Heart left ventricle (tissue), 13 donors: ENCODE measurements around the gene CDK5.
A peak's percentile ranks its signal among the peaks of the same experiment; 100 is the strongest.

Experiments
- CTCF ChIP-seq, 12 donors: fragments of 200-600 bp; sonication (generic) in 4 of 12; IDR thresholded peaks; one replicate each; pipeline versions ENCODE4 v1.5.0 to v1.8.0; 2018 to 2022; ENCODE audit warnings: antibody characterized with exemption in 12 of 12, mild to moderate bottlenecking in 5 of 12
- POLR2A ChIP-seq, 2 donors: fragments of 450-650 bp; IDR thresholded peaks; one replicate each; pipeline ENCODE4 v1.6.1; 2017; ENCODE audit warnings: antibody characterized with exemption in 2 of 2, mild to moderate bottlenecking in 2 of 2, moderate library complexity in 2 of 2
- donor health status: ischemic (EF 13 %, LVEDD 7.1; RV severe dilation, severe dysfunction).
- donor health status: DM: no; HTN: yes; CAD: no.
- donor health status: DM: no; HTN: no; CAD: no.
- donor health status: ischemic (EF 25% LVEDD 6.9; RV normal size, moderate dysfunction).
- donor health status: ischemic (EF 25% LVEDD 5.7; RV mildly dilated, moderate dysfunction).
- donor health status: ischemic (EF 35%, LVEDD 5.7; RV mildly dilated, moderate dysfunction).
- donor health status: nonischemic (EF 11% LVEDD 7.7; RV severe dilation, severe dysfunction).
- donor health status: DM: yes; HTN: yes; CAD: no.
- donor health status: PGD.
- donor health status: ischemic (EF 29% LVEDD 5.4; RV normal size, mild dysfunction).
- donor health status: nonischemic (EF 23%, LVEDD 6.1; RV moderate dilation, normal function).

- TF ChIP-seq CTCF (IDR thresholded peaks at IDR 0.05) (peak in 11 of 12 donors; percentile 14 to 56 (median 34)), POLR2A (IDR thresholded peaks at IDR 0.05) (no peak)
Measured at GRCh38 chr7:151012911-151013347, 44.8 kb downstream of the CDK5 start.
